NOMO-1 treated with dmso at 0.1 percent for 144 hours (cell line): ENCODE results near the gene KPNA4.
A peak's percentile ranks its signal among the peaks of the same experiment; 100 is the strongest.
"Not testable (repeated sequence)": the region's sequence is repeated elsewhere in the genome, so short reads cannot be mapped to it uniquely, and the experiment has no call there.

Experiments
- DNase-seq: peaks from one replicate; lab custom pipeline; 2025; ENCODE audit not compliant: unreplicated experiment; lab: John Stamatoyannopoulos, UW

The KPNA4 gene

DNA sequence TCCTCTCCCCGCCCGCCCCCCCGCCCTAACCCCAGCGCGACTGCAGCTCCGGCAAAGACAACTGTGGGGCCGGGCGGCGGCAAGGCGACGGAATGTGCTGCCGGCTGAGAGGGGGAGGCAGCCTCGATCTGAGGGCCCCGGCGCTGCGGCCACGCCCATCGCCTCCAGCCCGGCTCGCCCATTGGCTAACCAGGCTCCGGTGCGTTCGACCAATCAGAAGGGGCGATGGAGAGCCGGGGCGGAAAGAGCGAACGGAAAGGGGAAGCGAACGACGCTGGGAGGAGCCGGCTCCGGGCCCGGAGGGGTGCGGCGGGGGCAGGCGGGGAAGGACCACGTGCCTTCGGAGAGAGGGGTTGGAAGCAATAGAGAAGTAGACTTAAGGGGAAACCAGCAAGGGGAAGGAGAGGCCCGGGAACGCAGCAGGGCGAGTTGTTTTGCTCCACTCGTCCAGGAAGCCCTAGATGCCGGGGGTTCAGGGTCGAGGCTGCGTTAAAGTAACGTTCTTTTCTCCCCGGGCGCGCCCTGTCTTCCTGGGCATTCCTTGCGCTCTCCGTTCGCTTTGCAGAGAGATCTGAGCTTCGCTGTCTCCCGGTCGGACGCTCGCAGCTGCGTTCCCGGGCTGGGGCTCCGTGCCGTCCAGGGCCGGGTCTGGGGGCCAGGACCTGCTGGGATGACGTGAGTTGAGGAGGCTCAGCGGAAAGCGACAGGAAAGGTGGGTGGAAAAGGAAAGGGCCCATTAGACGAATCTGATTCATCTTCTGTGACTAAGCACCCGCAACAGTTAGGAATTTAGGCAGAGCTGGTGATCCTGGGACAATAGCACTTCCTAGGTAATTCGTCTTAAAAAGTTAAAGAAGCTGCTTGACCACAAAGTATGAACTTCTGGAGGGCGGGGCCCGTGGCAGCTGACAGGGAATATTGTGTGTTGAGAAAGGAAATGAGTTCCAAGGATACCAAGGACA is at the start of gene KPNA4:
TSS of gene KPNA4 (minus strand) at position 130 of the 962 bp plus-strand sequence. CDS start 289 bp downstream, outside the sequence.
- peak; percentile 100 for DNase-seq

DNA sequence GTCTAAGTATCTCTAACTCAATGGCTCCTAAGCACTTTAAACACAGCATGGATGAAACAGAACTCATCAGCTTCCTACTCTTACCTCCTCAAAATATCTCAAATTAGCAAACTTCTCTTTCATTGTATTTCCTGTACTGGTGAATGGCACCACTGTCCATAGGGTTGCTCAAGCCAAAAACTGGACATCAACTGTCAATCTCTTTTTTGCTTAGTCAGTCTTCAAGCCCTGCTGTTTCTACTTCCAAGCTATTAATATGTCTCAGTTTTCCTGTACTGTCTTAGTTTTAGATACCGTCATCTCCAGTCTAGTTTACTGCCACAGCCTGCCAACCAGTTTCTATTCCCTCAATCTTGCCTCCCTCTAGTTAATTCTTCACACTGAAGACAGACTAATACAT is 48.3 kb upstream of the KPNA4 start:
- no peak for DNase-seq

DNA sequence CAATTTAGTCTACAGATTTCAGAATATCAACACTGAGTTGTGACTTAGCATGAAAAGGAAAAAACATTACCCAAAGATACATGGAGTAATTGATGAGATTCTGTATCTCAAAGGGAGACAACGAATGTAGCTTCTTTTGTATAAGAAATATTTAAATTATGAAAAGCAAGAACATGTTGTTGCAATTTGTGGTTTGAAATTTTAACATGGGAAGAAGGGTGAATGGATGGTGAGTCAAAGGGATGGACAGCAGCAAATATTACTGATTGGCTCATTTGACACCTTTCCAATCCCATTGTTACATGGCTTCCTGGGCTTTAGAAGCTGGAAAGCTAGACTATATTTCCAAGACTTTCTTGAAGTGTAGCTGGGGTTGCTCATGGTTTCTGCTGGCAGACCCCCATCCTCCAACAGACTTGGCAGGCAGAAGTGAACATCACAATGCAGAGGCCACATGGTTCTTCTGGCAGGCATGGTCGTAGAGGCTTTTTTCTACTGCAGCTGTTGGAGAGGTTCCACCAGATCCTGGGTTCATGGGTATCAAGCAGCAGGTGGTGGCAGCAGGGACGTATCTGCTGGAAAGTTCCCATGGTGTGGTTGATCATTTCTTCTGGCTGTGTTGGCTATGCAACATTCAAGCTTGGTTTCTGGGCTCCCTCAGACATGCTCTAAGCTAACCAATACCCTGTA is 47.2 kb upstream of the KPNA4 start:
- DNase-seq = no peak

GRCh38 chr3:160611141-160611540 is 45.8 kb upstream of the KPNA4 start:
- no peak for DNase-seq

GRCh38 chr3:160608870-160609269 is 43.5 kb upstream of the KPNA4 start:
- DNase-seq = no peak

GRCh38 chr3:160607826-160608225 is 42.5 kb upstream of the KPNA4 start:
- DNase-seq = no peak

DNA sequence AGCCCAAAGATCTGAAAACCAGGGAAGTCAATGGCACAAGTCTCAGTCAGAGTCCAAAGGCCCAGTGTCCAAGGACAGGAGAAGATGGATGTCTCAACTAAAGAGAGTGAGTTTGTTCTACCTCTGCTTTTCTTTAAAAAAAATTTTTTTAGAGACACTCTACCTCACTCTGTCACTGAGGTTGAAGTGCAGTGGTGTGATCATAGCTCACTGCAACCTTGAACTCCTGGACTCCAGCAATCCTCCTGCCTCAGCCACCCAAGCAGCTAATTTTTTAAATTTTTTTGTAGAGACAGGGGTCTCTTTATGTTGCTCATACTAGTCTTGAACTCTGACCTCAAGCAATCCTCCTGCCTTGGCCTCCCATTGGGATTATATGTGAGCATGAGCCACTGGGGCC is 39.9 kb upstream of the KPNA4 start:
- no peak for DNase-seq

DNA sequence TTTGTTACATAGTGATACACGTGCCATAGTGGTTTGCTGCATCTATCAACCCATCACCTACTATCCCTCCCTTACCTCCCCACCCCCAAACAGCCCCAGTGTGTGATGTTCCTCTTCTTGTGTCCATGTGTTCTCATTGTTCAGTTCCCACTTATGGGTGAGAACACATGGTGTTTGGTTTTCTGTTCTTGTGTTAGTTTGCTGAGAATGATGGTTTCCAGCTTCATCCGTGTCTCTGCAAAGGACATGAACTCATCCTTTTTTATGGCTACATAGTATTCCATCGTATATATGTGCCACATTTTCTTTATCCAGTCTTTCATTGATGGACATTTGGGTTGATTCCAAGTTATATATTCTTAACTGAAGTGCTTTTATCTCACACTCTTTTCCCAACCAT is 38.5 kb upstream of the KPNA4 start:
- DNase-seq = not testable (repeated sequence)

DNA sequence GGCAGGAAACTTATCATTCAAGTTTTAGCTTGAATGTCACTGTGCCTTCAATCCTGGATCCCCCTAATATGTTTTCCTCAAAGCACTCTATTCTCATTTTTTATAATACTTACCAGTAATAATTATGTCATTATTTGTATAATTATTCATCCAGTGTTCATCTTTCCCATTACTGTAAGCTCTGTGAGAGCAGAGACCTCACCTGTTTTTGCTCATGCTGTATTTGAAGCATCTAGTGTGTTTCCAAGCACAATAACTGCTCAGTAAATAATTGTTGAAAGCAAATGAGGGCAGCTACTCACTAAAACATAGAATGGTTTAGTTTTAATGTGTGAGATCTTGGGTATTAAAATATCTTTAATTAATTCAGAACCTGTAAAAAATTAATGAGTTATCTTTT is 36.9 kb upstream of the KPNA4 start:
- DNase-seq = no peak

- DNase-seq = no peak
Observed at GRCh38 chr3:160601288-160601687, 35.9 kb upstream of the KPNA4 start.

DNA sequence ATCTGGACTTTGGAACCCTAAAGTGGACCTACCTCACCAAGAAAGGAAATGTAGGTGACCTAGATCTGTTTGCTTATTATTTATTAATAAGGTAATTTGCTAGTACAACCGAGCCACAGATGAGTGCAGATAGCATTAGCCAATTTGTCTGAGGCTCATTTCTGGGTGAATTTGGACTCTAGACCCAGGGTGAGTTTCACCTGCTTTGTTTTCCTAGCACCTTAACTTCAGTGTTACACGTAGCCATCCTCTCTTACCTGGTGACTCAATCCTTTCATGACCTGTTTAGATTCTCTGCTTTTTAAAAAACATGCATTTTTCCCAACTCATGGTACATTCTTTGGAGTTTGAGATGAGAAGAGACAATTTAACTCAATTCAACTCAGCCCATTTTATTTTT is 33.5 kb upstream of the KPNA4 start:
- DNase-seq = no peak

- no peak for DNase-seq
Observed at GRCh38 chr3:160588023-160588422, 22.7 kb upstream of the KPNA4 start.

- no peak for DNase-seq
Observed at GRCh38 chr3:160587105-160587504, 21.7 kb upstream of the KPNA4 start.

DNA sequence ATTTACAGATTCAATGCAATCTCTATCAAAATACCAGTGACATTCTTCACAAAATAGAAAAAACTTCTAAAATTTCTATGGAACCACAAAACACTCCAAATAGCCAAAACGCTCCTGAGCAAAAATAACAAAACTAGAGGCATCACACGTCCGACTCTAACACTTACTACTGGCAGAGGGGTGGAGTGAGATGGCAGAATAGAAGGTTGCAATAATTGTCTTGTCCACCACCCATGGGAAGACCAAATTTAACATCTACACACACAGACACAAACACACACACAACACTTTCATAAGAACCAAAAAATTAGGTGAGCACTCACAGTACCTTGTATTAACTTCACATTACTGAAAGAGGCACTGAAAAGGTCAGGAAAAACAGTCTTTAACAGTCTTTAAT is 21.3 kb upstream of the KPNA4 start:
- DNase-seq = no peak

- no peak for DNase-seq
Observed at GRCh38 chr3:160583451-160583850, 18.1 kb upstream of the KPNA4 start.

DNA sequence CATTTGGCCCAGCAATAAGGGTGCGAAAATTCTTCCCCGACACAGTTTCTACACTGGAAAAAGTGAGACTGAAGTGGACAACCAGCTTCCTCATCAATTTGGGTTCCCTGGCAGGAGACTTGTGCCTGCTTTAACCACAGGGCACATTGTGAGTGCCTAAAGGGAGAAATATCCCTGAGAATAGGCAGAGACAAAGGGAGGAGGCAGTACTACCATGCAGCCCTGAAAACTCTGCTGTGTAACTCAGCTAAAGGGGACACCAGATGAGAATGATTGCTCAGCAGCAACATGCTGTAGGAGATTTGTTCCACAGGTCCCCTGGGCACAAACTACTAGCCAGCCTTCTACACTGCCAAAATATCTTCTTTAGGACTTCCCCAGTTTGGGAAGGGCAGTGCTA is 15.6 kb upstream of the KPNA4 start:
- no peak for DNase-seq

- no peak for DNase-seq
Observed at GRCh38 chr3:160577556-160578195, 12.3 kb upstream of the KPNA4 start.

DNA sequence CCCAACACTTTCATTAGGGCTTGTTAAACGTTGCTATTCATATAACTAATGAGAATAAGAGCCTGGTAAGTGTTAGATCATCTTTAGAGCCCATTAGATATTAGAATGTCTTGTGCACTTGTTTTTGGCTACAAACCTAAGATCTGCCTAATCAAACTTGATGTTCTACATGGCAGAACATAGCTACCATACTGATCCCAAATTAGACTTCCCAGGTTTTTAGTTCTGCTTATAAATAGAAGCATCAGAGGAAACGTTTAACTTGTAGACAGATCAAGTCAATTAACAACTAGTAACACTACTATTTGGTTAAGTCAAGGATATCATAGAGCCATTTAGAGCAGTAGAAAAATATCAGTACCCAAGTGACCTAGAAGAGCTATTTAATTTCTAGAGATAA is 11.7 kb upstream of the KPNA4 start:
- DNase-seq = no peak

- no peak for DNase-seq
Observed at GRCh38 chr3:160576621-160577020, 11.2 kb upstream of the KPNA4 start.

DNA sequence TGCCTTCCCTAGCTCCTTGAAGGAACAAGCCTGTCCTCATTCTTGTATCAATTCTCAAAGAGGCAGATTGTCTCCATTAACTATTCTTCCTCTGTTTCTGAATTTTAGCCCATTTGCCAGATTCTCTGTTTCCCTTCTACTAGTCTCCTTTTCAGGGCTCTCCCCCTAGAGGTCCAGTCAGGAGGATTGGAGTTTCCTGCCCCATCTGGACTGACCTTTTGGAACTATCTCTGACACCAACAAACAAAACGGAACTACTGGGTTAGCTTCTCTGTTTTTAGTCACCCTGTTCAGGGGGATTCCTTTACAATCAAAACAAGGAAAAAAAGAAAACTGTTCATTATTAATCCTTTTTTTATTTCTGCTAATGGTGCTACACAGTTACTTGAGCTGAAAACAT is 10.2 kb upstream of the KPNA4 start:
- DNase-seq = no peak

DNA sequence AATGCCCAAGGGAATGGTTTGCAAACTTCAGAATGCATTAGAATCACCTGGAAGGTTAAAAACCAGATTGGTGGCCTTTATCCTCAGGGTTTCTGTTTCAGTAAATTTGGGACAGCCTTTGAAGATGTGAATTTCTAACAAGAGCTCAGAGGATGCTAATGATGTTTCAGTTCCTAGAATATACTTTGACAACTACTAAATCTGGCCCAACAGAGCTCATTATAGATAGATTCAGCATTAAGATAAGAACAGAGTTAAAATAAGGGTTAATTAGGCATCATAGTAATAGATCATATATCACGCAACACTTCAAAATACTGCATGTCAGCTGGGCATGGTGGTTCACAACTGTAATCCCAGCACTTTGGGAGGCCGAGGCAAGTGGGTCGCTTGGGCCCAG is 9.3 kb upstream of the KPNA4 start:
- DNase-seq = no peak
